ENCODE data around the gene NLRP6. TPM values are rescaled to one million over a fixed set of nuclear protein-coding genes. Genes with fewer than 3 reads are reported as not detected.

The NLRP6 gene
- not detected in 2 replicates for total RNA-seq (2014; rRNA removed; shearing (Covaris generic))

GRCh38 chr11:278001-278951 is at the start of gene NLRP6:
TSS of gene NLRP6 (plus strand) at chr11:278407. CDS start at chr11:278570, 163 bp downstream.

GRCh38 chr11:235997-236773 is 42.0 kb upstream of the NLRP6 start, which contains the start of gene SIRT3:
TSS of gene SIRT3 (minus strand) at chr11:236342. CDS start at chr11:236328, 14 bp downstream.

GRCh38 chr11:236774-237767 is 41.1 kb upstream of the NLRP6 start, which contains the start of gene PSMD13:
TSS of gene PSMD13 (plus strand) at chr11:236976. CDS start at chr11:237050, 74 bp downstream.

GRCh38 chr11:288478-289397 is 10.5 kb downstream of the NLRP6 start, which contains the start of gene PGGHG:
TSS of gene PGGHG (plus strand) at chr11:289126. CDS start at chr11:289817, 691 bp downstream.

GRCh38 chr11:299081-299891 is 21.1 kb downstream of the NLRP6 start, which contains the start of gene IFITM5:
TSS of gene IFITM5 (minus strand) at chr11:299526. CDS start at chr11:299490, 36 bp downstream.

GRCh38 chr11:307766-308708 is 29.8 kb downstream of the NLRP6 start, which contains the start of gene IFITM2:
TSS of gene IFITM2 (plus strand) at chr11:307816. CDS start at chr11:308193, 377 bp downstream.

GRCh38 chr11:313787-314553 is 35.8 kb downstream of the NLRP6 start, which contains the start of gene IFITM1:
TSS of gene IFITM1 (plus strand) at chr11:314040. CDS start at chr11:314171, 131 bp downstream.

Small RNA genes within 50 kb of the gene (small RNA-seq; reads per million reads assigned to genes)
- gene AC136475.6 = not detected

Other genes with a start within 250 kb of the NLRP6 start
- not detected in 2 replicates for gene SCGB1C1, start 85.3 kb upstream of the NLRP6 start, total RNA-seq (2014; rRNA removed; shearing (Covaris generic))
- gene BET1L, start 71.0 kb upstream of the NLRP6 start, total RNA-seq (2014; rRNA removed; shearing (Covaris generic)) = 12.4 and 13.2 TPM in 2 replicates
- gene RIC8A, start 70.7 kb upstream of the NLRP6 start, total RNA-seq (2014; rRNA removed; shearing (Covaris generic)) = 77.6 and 88.5 TPM in 2 replicates
- 10.6 and 10.7 TPM in 2 replicates for gene SIRT3, start 42.1 kb upstream of the NLRP6 start, total RNA-seq (2014; rRNA removed; shearing (Covaris generic))
- gene PSMD13, start 41.4 kb upstream of the NLRP6 start, total RNA-seq (2014; rRNA removed; shearing (Covaris generic)) = 156 and 163 TPM in 2 replicates
- gene PGGHG, start 10.7 kb downstream of the NLRP6 start, total RNA-seq (2014; rRNA removed; shearing (Covaris generic)) = 15.1 and 16.4 TPM in 2 replicates
- gene IFITM5, start 21.1 kb downstream of the NLRP6 start, total RNA-seq (2014; rRNA removed; shearing (Covaris generic)) = not detected in 2 replicates
- gene IFITM2, start 29.4 kb downstream of the NLRP6 start, total RNA-seq (2014; rRNA removed; shearing (Covaris generic)) = 15.1 and 25.4 TPM in 2 replicates
- gene IFITM1, start 35.6 kb downstream of the NLRP6 start, total RNA-seq (2014; rRNA removed; shearing (Covaris generic)) = 3.9 and 4.5 TPM in 2 replicates
- gene IFITM3, start 42.5 kb downstream of the NLRP6 start, total RNA-seq (2014; rRNA removed; shearing (Covaris generic)) = 70.9 and 105 TPM in 2 replicates
- 42.6 and 50.4 TPM in 2 replicates for gene B4GALNT4, start 91.1 kb downstream of the NLRP6 start, total RNA-seq (2014; rRNA removed; shearing (Covaris generic))
- gene PKP3, start 115.8 kb downstream of the NLRP6 start, total RNA-seq (2014; rRNA removed; shearing (Covaris generic)) = 31.2 and 33.4 TPM in 2 replicates
- gene SIGIRR, start 136.6 kb downstream of the NLRP6 start, total RNA-seq (2014; rRNA removed; shearing (Covaris generic)) = 50.6 and 74.5 TPM in 2 replicates
- gene ANO9, start 163.6 kb downstream of the NLRP6 start, total RNA-seq (2014; rRNA removed; shearing (Covaris generic)) = 0.13 TPM in 1 of 2 replicates, not detected in the other
- gene PTDSS2, start 171.9 kb downstream of the NLRP6 start, total RNA-seq (2014; rRNA removed; shearing (Covaris generic)) = 22.3 and 37.3 TPM in 2 replicates
- gene RNH1, start 228.8 kb downstream of the NLRP6 start, total RNA-seq (2014; rRNA removed; shearing (Covaris generic)) = 165 and 173 TPM in 2 replicates